GM12801 (cell line): ENCODE data around the gene CCL21.

Experiments
- TF ChIP-seq, protein P1 (sequence below): IDR thresholded peaks from one replicate; pipeline ENCODE4 v1.5.1; 2011; ENCODE audit warnings: control low read depth; ENCODE audit not compliant: insufficient read length; ENCODE audit errors: extremely low read depth

Gene CCL21

DNA sequence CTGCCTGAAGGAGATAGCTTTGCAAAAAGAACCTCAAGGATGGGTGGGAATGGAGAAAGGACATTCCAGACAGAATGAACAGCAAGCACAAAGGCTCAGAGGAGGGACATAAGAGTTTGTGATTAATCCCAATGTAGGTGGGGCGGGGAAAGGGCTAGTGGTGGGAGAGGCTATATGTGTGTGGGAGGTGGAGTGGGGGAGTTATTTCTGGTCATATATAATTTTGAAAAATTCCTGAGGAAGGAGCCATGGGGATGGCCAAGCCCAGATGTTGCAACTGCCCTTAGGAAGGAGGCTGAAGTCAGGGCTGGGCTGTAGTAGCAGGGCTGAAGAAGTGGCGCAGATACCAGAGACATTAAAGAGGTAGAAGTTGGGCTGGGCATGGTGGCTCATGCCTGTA, 34.1 kb downstream of the CCL21 start:
- TF ChIP-seq, protein P1, sequence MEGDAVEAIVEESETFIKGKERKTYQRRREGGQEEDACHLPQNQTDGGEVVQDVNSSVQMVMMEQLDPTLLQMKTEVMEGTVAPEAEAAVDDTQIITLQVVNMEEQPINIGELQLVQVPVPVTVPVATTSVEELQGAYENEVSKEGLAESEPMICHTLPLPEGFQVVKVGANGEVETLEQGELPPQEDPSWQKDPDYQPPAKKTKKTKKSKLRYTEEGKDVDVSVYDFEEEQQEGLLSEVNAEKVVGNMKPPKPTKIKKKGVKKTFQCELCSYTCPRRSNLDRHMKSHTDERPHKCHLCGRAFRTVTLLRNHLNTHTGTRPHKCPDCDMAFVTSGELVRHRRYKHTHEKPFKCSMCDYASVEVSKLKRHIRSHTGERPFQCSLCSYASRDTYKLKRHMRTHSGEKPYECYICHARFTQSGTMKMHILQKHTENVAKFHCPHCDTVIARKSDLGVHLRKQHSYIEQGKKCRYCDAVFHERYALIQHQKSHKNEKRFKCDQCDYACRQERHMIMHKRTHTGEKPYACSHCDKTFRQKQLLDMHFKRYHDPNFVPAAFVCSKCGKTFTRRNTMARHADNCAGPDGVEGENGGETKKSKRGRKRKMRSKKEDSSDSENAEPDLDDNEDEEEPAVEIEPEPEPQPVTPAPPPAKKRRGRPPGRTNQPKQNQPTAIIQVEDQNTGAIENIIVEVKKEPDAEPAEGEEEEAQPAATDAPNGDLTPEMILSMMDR = no peak

DNA sequence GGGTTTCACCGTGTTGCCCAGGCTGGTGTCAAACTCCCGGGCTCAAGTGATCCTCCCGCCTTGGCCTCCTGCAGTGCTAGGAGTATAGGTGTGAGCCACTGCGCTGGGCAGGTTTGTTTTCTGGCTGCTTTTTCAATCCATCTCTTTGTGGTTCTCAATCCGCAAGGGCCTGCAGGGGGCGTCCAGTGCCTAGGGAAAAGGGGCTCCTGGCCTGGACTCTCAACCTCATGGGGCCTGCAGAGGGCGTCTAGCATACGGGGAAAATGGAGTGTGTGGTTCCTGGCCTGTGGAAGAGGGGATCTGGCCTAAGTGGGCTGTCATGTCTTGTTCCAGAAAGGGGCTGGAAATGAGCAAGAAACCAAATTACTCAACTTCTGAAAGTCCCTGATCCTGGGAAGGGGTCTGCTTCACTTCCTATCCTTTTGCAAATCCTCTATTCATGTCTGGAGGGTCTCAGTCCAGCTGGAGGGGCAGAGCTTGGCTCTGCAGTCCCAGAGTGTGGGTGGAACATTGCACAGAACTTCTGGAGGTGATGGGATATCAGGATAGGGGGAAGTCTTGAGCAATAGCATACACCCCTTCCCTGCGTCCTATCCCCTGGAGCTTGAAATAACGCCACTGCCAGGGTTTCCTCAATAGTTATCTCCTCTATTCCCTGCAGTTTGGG, 34.8 kb downstream of the CCL21 start:
- TF ChIP-seq, protein P1 = no peak

DNA sequence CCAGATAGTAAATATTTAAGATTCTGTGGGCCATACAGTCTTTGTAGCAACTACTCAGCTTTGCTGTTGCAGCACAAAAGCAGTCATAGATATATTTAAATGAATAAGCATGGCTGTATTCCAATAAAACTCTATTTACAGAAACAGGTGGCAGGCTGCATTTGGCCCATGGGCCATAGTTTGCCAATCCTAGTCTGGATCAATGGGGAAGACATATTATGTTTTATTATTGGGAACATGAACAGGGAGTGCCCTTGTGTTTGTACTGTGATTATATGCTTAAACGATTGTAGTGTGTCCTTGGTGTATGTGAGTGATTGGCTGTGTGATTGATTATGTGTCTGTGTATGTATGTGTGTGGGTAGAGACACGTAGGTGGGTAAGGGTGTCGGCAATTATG, 35.5 kb downstream of the CCL21 start:
- TF ChIP-seq, protein P1 = no peak

DNA sequence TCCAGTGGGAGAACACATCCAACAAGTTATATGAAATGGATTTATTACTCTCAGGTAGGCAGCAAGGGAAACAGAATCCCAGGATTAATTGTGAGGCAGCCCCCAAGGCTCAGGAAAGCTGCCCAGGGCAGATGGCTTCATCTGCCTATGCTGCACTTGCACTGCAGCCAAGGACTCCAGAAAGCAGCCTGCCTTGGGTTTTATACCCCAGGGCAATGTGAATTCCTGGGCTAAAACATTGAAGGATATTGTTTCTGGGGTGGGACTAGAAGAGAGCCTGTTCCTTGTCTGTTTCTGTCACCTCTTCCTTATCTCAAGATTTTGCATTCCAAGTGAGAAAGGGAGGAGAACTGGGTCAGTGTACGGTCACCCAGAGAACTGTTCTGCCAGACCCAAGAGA, 38.6 kb downstream of the CCL21 start:
- TF ChIP-seq, protein P1 = no peak

DNA sequence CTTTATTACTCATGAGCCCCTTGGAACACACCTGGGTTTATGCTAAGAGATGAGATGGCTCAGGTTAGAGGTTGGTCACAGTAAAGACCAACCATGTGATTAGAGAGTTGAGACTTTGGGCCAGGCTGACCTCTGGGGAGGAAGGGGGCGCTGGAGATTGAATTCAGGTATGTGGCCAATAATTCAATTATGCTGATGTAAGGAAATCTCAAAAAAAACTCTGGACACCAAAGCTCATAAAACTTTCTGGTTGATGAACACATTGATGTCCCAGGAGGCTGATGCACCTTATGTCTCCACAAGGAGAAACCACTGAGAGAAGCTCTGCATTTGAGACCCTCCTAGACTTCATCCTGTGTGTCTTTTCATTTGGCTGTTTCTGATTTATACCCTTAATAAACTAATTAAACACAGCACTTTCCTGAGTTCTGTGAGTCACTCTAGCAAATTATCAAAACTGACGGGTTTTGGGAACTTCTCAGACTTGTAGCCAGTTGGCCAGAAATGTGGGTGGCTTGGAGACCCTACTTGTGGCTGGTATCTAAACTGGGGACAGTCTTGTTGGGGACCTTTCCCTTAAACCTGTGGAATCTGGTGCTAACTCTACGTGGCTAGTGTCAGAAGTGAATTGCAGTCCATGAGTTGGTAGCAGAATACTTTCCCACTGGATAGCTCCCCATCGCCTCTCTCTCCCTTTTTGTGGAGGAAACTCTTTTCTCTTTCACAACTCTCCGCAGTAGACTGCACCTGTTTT, 40.0 kb downstream of the CCL21 start:
- TF ChIP-seq, protein P1 = no peak

DNA sequence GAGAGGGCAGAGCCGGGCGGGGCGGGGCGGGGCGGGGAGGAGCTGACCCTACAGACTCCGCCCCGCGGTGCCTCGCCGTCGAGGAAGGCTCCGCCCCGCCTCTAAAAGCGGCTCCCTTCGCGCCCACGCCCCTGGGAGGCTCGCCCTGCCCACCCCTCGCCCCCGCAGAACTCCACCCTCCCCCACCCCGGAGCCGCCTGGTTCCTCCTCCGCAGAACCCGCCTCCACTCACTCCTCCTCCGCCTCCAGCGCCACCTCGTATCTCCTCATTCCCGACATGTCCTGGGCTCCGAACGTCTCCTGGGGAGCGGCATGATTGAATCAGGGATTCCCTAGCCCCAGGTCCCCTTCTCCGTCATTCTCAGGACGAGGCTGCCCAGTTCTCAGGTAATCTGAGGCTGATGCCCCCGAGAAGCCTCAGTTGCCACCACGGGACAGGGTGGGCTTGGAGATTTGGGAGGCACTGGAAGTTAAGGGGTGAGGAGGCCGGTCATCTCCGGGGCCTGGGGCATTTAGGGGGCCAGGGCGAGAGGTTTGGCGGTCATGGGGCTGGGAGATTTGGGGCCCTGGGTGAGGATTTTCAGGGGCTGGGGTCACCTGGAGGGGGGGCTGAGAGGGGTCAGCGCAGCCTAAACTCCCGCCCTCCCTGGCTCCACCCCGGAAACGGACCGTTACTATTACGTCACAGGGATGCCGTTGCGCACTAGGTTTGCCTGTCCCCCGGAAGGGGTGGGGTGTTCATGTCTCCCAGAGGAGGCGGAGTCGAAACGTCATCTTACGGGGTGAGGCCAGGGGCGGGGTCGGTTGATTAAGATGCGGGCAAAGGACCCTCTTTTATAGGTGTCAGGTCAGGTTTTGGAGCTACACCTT, 44.3 kb downstream of the CCL21 start:
- TF ChIP-seq, protein P1 = no peak

DNA sequence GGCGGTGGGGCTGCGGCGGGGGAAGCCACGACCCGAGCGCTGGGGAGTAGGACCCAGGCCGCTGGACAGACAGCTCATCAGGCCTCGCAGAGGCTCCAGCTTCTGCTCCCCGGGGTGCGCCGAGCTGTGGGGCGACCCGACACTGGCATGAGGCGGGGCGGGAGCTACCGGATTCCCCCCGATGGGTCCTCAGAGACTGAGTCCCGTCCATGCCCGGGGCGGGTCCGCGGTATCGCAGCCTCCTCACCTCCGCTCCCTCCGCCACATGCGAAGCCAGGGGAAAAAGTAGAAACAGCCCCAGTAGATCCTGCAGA, 44.9 kb downstream of the CCL21 start:
- TF ChIP-seq, protein P1 = no peak
